DOHH2 (cell line): Measurements from ENCODE around the gene PTPRT.
"Not testable (repeated sequence)": the region's sequence is repeated elsewhere in the genome, so short reads cannot be mapped to it uniquely, and the experiment has no call there.

Experiments
- H3F3A ChIP-seq: fragments of 200-600 bp; sonication (generic), shearing (Covaris generic); 2 replicates; pipeline ENCODE4 v1.6.0; 2016; ENCODE audit warnings: antibody characterized with exemption, mild to moderate bottlenecking; ENCODE audit not compliant: control insufficient read depth, insufficient read depth
- H3K27ac ChIP-seq: fragments of 200-600 bp; sonication (generic); 2 replicates; pipeline ENCODE4 v1.5.1; 2014; ENCODE audit warnings: low read depth, mild to moderate bottlenecking, low read length, moderate library complexity
- H3K27me3 ChIP-seq: fragments of 200-600 bp; sonication (generic); 2 replicates; pipeline ENCODE4 v1.6.1; 2014; ENCODE audit warnings: mild to moderate bottlenecking, low read length, mixed read lengths; ENCODE audit not compliant: control insufficient read depth
- H3K36me3 ChIP-seq: fragments of 200-600 bp; sonication (generic); 2 replicates; pipeline ENCODE4 v1.6.1; 2014; ENCODE audit warnings: mild to moderate bottlenecking, low read length, moderate library complexity, mixed read lengths; ENCODE audit not compliant: control insufficient read depth
- H3K4me1 ChIP-seq: fragments of 200-600 bp; sonication (generic); 2 replicates; pipeline ENCODE4 v1.6.1; 2014; ENCODE audit warnings: mild to moderate bottlenecking, low read length, mixed read lengths; ENCODE audit not compliant: control insufficient read depth
- H3K4me2 ChIP-seq: fragments of 200-600 bp; sonication (generic); 2 replicates; pipeline ENCODE4 v1.6.0; 2014; ENCODE audit warnings: mild to moderate bottlenecking, low read length, moderate library complexity
- H3K4me3 ChIP-seq: fragments of 200-600 bp; sonication (generic); 2 replicates; pipeline ENCODE4 v1.5.1; 2014; ENCODE audit warnings: mild to moderate bottlenecking, low read length, mixed read lengths
- H3K79me2 ChIP-seq: fragments of 200-600 bp; sonication (generic); 2 replicates; pipeline ENCODE4 v1.6.1; 2014; ENCODE audit warnings: mild to moderate bottlenecking, low read length, mixed read lengths; ENCODE audit not compliant: control insufficient read depth
- H3K9me2 ChIP-seq: fragments of 200-600 bp; sonication (generic); replicated peaks from 2 replicates; pipeline ENCODE4 v1.6.1; 2014; ENCODE audit warnings: mild to moderate bottlenecking, low read length, mixed read lengths; ENCODE audit not compliant: control insufficient read depth
- H3K9me3 ChIP-seq: fragments of 200-600 bp; sonication (generic); 2 replicates; pipeline ENCODE4 v1.6.1; 2014; ENCODE audit warnings: antibody characterized with exemption, low read length, mixed read lengths; ENCODE audit not compliant: control insufficient read depth, insufficient read depth
- H4K20me1 ChIP-seq: fragments of 200-600 bp; sonication (generic); 2 replicates; pipeline ENCODE4 v1.6.0; 2014; ENCODE audit warnings: low read depth, mild to moderate bottlenecking, antibody characterized with exemption, low read length, moderate library complexity; ENCODE audit not compliant: control insufficient read depth, insufficient read depth
- EZH2phosphoT487 ChIP-seq: fragments of 200-600 bp; sonication (generic); IDR thresholded peaks from 2 replicates; pipeline ENCODE4 v1.6.1; 2017; ENCODE audit warnings: borderline replicate concordance, mild to moderate bottlenecking, antibody characterized with exemption, low read length, moderate library complexity, mixed read lengths
- TF ChIP-seq, protein P1 (sequence below): fragments of 200-600 bp; sonication (generic); IDR thresholded peaks from one replicate; pipeline ENCODE4 v1.5.1; 2014; ENCODE audit warnings: antibody characterized with exemption, mild to moderate bottlenecking, low read depth, low read length; ENCODE audit not compliant: poor library complexity, severe bottlenecking

The PTPRT gene

DNA sequence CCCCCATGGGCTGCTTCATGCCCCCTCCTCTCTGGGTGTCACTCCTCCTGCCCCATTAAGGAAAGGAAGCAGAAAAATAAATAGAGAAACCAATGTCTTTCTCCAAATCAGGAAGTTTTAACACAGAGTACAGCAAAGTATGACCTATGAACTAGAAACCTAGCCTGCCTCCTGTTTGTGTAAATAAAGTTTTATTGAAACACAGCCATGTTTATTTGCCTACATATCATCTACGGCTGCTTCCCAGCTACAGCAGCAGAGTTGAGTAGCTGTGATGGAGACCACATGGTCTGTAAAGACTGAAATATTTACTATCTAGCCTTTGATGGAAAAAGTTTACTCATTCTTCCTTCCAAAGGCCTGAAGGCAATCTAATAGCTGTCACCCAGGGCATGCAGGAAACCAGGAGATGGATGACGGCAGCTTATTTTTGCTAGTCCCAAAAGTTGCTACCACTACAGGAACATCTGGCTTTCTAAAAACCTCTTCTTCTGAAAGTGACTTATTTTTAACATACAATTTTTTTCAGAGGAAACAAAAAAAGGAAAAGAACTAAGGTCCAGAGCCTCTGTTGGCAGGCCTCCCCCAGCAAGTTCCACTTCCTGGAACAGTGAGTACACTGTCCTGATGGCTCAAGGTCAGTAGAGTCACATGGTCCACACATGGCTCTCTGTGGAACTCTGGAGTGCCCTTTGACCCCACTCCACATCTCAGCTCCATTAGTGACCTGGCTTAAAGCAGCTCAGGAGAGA is 287.8 kb downstream of the PTPRT start:
- Histone ChIP-seq H3K4me2 (no peak overlapping the region), H3K9me3 (no peaks in the 10 kb centered on the region), H3K27me3 (no peaks in the 10 kb centered on the region), H3K79me2 (no peaks in the 10 kb centered on the region), H3K4me1 (no peaks in the 10 kb centered on the region), H3F3A (no peaks in the 10 kb centered on the region), H3K27ac (no peak overlapping the region), H4K20me1 (no peaks in the 10 kb centered on the region), H3K4me3 (no peak overlapping the region), H3K36me3 (no peaks in the 10 kb centered on the region), H3K9me2 (no peaks in the 10 kb centered on the region)
- TF ChIP-seq, protein P1, sequence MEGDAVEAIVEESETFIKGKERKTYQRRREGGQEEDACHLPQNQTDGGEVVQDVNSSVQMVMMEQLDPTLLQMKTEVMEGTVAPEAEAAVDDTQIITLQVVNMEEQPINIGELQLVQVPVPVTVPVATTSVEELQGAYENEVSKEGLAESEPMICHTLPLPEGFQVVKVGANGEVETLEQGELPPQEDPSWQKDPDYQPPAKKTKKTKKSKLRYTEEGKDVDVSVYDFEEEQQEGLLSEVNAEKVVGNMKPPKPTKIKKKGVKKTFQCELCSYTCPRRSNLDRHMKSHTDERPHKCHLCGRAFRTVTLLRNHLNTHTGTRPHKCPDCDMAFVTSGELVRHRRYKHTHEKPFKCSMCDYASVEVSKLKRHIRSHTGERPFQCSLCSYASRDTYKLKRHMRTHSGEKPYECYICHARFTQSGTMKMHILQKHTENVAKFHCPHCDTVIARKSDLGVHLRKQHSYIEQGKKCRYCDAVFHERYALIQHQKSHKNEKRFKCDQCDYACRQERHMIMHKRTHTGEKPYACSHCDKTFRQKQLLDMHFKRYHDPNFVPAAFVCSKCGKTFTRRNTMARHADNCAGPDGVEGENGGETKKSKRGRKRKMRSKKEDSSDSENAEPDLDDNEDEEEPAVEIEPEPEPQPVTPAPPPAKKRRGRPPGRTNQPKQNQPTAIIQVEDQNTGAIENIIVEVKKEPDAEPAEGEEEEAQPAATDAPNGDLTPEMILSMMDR: no peak
- no peak for TF ChIP-seq EZH2phosphoT487

DNA sequence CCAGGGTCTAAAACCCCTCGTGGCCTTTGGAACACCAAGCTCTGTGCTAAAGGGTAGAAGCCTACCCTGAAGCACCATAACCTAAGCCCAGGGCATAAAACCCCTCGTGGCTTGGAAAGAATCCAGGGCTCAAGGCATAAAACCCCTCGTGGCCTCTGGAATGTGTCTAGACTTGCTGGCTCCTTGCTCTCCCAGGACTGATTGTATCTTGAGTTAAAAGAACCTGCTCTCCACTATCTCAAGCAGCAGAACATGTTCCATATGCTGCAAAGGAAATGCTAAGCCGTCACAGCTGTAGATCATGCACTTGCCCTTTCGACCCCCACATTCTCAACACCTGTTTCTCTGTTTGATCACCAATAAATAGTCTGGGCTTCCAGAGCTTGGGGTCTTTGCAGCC is 288.9 kb downstream of the PTPRT start:
- H3K9me2 ChIP-seq, H3K27me3 ChIP-seq, H3K9me3 ChIP-seq, H3F3A ChIP-seq, H3K27ac ChIP-seq, H4K20me1 ChIP-seq, H3K79me2 ChIP-seq, H3K4me2 ChIP-seq, H3K36me3 ChIP-seq, H3K4me3 ChIP-seq, H3K4me1 ChIP-seq: not testable (repeated sequence)

DNA sequence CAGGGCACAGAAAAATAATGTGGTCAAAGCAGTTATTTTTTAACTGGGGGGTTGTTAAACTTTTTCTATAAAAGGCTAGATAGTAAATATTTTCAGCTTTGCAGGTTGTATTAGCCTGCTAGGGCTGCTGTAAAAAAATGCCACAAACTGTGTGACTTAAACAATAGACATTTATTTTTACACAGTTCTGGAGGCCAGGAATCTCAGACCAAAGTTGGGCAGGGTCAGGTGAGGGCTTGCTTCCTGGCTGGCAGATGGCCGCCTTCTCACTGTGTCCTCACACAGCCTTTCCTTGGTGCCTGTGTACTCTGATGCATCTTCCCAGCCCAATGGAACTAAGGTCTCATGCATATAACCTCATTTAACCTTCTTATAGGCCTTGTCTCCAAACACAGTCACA is 294.7 kb downstream of the PTPRT start:
- Histone ChIP-seq H3K4me3 (no peak overlapping the region), H3K79me2 (no peaks in the 10 kb centered on the region), H3K27me3 (no peaks in the 10 kb centered on the region), H3F3A (no peaks in the 10 kb centered on the region), H3K9me3 (no peaks in the 10 kb centered on the region), H4K20me1 (no peaks in the 10 kb centered on the region), H3K27ac (no peak overlapping the region), H3K4me2 (no peak overlapping the region), H3K9me2 (no peaks in the 10 kb centered on the region), H3K36me3 (no peaks in the 10 kb centered on the region), H3K4me1 (no peaks in the 10 kb centered on the region)
- TF ChIP-seq, protein P1: no peak
- TF ChIP-seq EZH2phosphoT487: no peak

DNA sequence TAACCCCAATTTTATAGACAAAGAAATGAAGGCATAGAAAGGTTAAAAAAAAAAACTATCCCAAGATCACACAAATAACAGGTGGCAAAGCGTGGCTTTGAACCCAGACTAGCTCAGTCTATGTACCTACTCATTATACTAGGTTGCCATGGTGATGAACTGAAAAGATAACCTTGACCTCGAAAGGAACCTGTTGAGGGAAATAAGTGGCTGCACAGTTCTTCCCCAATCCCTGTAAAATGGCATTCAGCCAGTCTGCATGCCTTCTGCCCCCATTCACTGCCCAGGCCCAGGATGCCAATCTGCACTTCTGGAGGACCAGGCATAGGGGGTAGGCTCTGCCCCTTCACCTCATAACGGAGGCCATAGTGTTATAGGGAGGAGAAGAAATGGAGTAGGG is 295.2 kb downstream of the PTPRT start:
- H3K36me3 ChIP-seq: no peaks in the 10 kb centered on the region
- no peaks in the 10 kb centered on the region for H3K79me2 ChIP-seq
- no peaks in the 10 kb centered on the region for H3K27me3 ChIP-seq
- no peaks in the 10 kb centered on the region for H3K4me1 ChIP-seq
- no peak overlapping the region for H3K4me3 ChIP-seq
- H3K27ac ChIP-seq: no peak overlapping the region
- H4K20me1 ChIP-seq: no peaks in the 10 kb centered on the region
- no peak overlapping the region for H3K4me2 ChIP-seq
- TF ChIP-seq EZH2phosphoT487: no peak
- TF ChIP-seq, protein P1: no peak
- H3K9me2 ChIP-seq: no peaks in the 10 kb centered on the region
- no peaks in the 10 kb centered on the region for H3K9me3 ChIP-seq
- no peaks in the 10 kb centered on the region for H3F3A ChIP-seq
